HepG2 (cell line): ENCODE measurements around the gene CYP27B1. TPM values are rescaled to one million over a fixed set of nuclear protein-coding genes. Genes with fewer than 3 reads are reported as not detected.

Experiments
- AGO1 ChIP-seq: fragments of 200-400 bp; formaldehyde crosslinking; IDR thresholded peaks from 2 replicates; pipeline ENCODE4 v1.6.1; 2017; ENCODE audit warnings: mild to moderate bottlenecking, low read depth, low read length, moderate library complexity; ENCODE audit not compliant: poor library complexity, severe bottlenecking
- AKNA ChIP-seq: sonication (generic); formaldehyde crosslinking; IDR thresholded peaks from 2 replicates; pipeline ENCODE4 v1.4.0; 2020; ENCODE audit warnings: missing genetic modification reagents, borderline replicate concordance
- CAMTA2 ChIP-seq: sonication (generic); formaldehyde crosslinking; IDR thresholded peaks from 2 replicates; pipeline ENCODE4 v1.4.0; 2020; ENCODE audit warnings: mild to moderate bottlenecking, missing genetic modification reagents, borderline replicate concordance
- FOXK1 ChIP-seq: sonication (generic); formaldehyde crosslinking; IDR thresholded peaks from 2 replicates; pipeline ENCODE4 v1.4.0; 2020; ENCODE audit warnings: low read depth, missing genetic modification reagents, borderline replicate concordance
- FOXO4 ChIP-seq: sonication (generic); formaldehyde crosslinking; conservative IDR thresholded peaks from 2 replicates; pipeline ENCODE4 v1.8.1; 2023; ENCODE audit warnings: missing genetic modification reagents
- MTA1 ChIP-seq: sonication (generic); formaldehyde crosslinking; IDR thresholded peaks from 2 replicates; pipeline ENCODE4 v1.4.0; 2020; ENCODE audit warnings: missing genetic modification reagents, mild to moderate bottlenecking, borderline replicate concordance
- MTA3 ChIP-seq: sonication (generic); formaldehyde crosslinking; IDR thresholded peaks from 2 replicates; pipeline ENCODE4 v1.4.0; 2020; ENCODE audit warnings: missing genetic modification reagents
- MTERF4 ChIP-seq: sonication (generic); formaldehyde crosslinking; IDR thresholded peaks from 2 replicates; pipeline ENCODE4 v1.8.0; 2023; ENCODE audit warnings: mild to moderate bottlenecking, missing genetic modification reagents
- NFYC ChIP-seq: IDR thresholded peaks from 2 replicates; pipeline ENCODE4 v1.6.1; 2016; ENCODE audit warnings: missing genetic modification reagents, missing compliant biosample characterization
- NR3C1 ChIP-seq: sonication (generic); formaldehyde crosslinking; IDR thresholded peaks from 2 replicates; pipeline ENCODE4 v1.4.0; 2020; ENCODE audit warnings: missing genetic modification reagents
- RFX5 ChIP-seq: IDR thresholded peaks from 2 replicates; pipeline ENCODE4 v1.6.1; 2011; ENCODE audit warnings: low read depth, low read length, improper control_type of control experiment
- STAT5B ChIP-seq: sonication (generic); formaldehyde crosslinking; IDR thresholded peaks from 2 replicates; pipeline ENCODE4 v1.4.0; 2020; ENCODE audit warnings: missing genetic modification reagents
- TFAP4 ChIP-seq: sonication (generic); IDR thresholded peaks from 2 replicates; pipeline ENCODE4 v1.6.1; 2016; ENCODE audit warnings: low read depth, borderline replicate concordance
- ZNF235 ChIP-seq: sonication (generic); formaldehyde crosslinking; IDR thresholded peaks from 2 replicates; pipeline ENCODE4 v1.8.1; 2023; ENCODE audit warnings: mild to moderate bottlenecking, missing genetic modification reagents, borderline replicate concordance
- ZNF3 ChIP-seq: IDR thresholded peaks from 2 replicates; pipeline ENCODE4 v1.7.0; 2017; ENCODE audit warnings: inconsistent platforms
- ZNF414 ChIP-seq: sonication (generic); formaldehyde crosslinking; IDR thresholded peaks from 2 replicates; pipeline ENCODE4 v1.5.0; 2020; ENCODE audit warnings: missing genetic modification reagents
- ZNF556 ChIP-seq: sonication (generic); formaldehyde crosslinking; IDR thresholded peaks from 2 replicates; pipeline ENCODE4 v1.4.0; 2020; ENCODE audit warnings: mild to moderate bottlenecking, missing genetic modification reagents, borderline replicate concordance
- ZNF570 ChIP-seq: sonication (generic); formaldehyde crosslinking; IDR thresholded peaks from 2 replicates; pipeline ENCODE4 v1.4.0; 2020; ENCODE audit warnings: mild to moderate bottlenecking, missing genetic modification reagents, borderline replicate concordance
- ZNF660 ChIP-seq: sonication (generic); formaldehyde crosslinking; IDR thresholded peaks from 2 replicates; pipeline ENCODE4 v1.5.1; 2020; ENCODE audit warnings: mild to moderate bottlenecking, low read depth, missing genetic modification reagents, borderline replicate concordance
- ZNF83 ChIP-seq: sonication (generic); formaldehyde crosslinking; IDR thresholded peaks from 2 replicates; pipeline ENCODE4 v1.4.0; 2020; ENCODE audit warnings: missing genetic modification reagents, mild to moderate bottlenecking, borderline replicate concordance
- ZNF879 ChIP-seq: sonication (generic); formaldehyde crosslinking; IDR thresholded peaks from 2 replicates; pipeline ENCODE4 v1.8.1; 2023; ENCODE audit warnings: missing genetic modification reagents
- polyA plus RNA-seq, 8 experiments: library from polyadenylated mRNA; depleted of rRNA in 3 of 8; stranded (reverse) in 7 of 8; unstranded in 1 of 8; fragments of >200 nt; fragmentation: Illumina TruSeq in 4 of 8; extraction: Trizol in 4 of 8; gene quantifications; 2 replicates each; pipeline versions ENCODE4 v1.2.1 to v1.2.3, GENCODE V29; 2011 to 2016; ENCODE audit warnings: low read depth in 4 of 8, missing spikeins in 1 of 8, mixed read lengths in 1 of 8; ENCODE audit not compliant: insufficient read depth in 1 of 8
- total RNA-seq, 5 experiments: library from RNA; depleted of rRNA; stranded (reverse); fragments of >200 nt; fragmentation: Illumina TruSeq; extraction: Trizol; gene quantifications; 2 replicates each; pipeline ENCODE4 v1.2.3, GENCODE V29; 2016; ENCODE audit warnings: low read depth in 1 of 5

The CYP27B1 gene
- total and polyA plus RNA-seq, 2 of the 13 experiments (the other 11 are each of a cell fraction or from before 2014, with no cell fraction given), result 2.3 to 3.0 TPM

- TF ChIP-seq FOXO4, result peak; percentile 98; the same call in 1 of the 2 replicates
- TF ChIP-seq STAT5B (CRISPR knock-in tag), result 0 out of 2 replicates have a peak, but pooled peaks have one; percentile 5
- TF ChIP-seq ZNF879 (CRISPR knock-in tag), result no peak
- TF ChIP-seq AGO1, result peak; percentile 44
- peak; percentile 15; the same call in 1 of the 2 replicates for TF ChIP-seq NFYC
- TF ChIP-seq ZNF660 (CRISPR knock-in tag), result no peak
- 0 out of 2 replicates have a peak, but pooled peaks have one; percentile 29 for TF ChIP-seq ZNF83 (CRISPR knock-in tag)
- peak; percentile 87; the same call in 1 of the 2 replicates for TF ChIP-seq TFAP4
- TF ChIP-seq MTA1 (CRISPR knock-in tag), result no peak
- TF ChIP-seq AKNA (CRISPR knock-in tag), result no peak
- TF ChIP-seq ZNF556, result peak; percentile 91
- no peak; the same call in 1 of the 2 replicates for TF ChIP-seq ZNF414
- TF ChIP-seq MTA3, result no peak
- no peak for TF ChIP-seq NR3C1
- TF ChIP-seq MTERF4 (CRISPR knock-in tag), result peak; percentile 83; the same call in 1 of the 2 replicates
- TF ChIP-seq ZNF3 (CRISPR knock-in tag), result peak; percentile 41; the same call in 1 of the 2 replicates
- TF ChIP-seq FOXK1, result peak; percentile 92
- TF ChIP-seq ZNF570 (CRISPR knock-in tag), result no peak
- TF ChIP-seq ZNF235, result peak; percentile 90
- no peak; the same call in 1 of the 2 replicates for TF ChIP-seq RFX5
- no peak for TF ChIP-seq CAMTA2 (CRISPR knock-in tag)
Measured at GRCh38 chr12:57771873-57772428, 5.1 kb upstream of the CYP27B1 start, which contains the start of gene METTL1 (continued).
